ENCODE data around the gene ATP6V1F.

The ATP6V1F gene

GRCh38 chr7:128849156-128849515, 13.5 kb upstream of the ATP6V1F start:
- DNase-seq, result no peak

GRCh38 chr7:128849804-128850490, 12.7 kb upstream of the ATP6V1F start:
- DNase-seq, result no peak

GRCh38 chr7:128852537-128853254, 10.0 kb upstream of the ATP6V1F start:
- no peak for DNase-seq

- no peak for DNase-seq
Observed at GRCh38 chr7:128853799-128854198, 8.9 kb upstream of the ATP6V1F start.

GRCh38 chr7:128854396-128854795, 8.3 kb upstream of the ATP6V1F start:
- no peak for DNase-seq

GRCh38 chr7:128855559-128855958, 7.1 kb upstream of the ATP6V1F start:
- DNase-seq, result no peak

- DNase-seq, result no peak
Observed at GRCh38 chr7:128856001-128856718, 6.5 kb upstream of the ATP6V1F start.

- no peak for DNase-seq
Observed at GRCh38 chr7:128858380-128859231, 4.0 kb upstream of the ATP6V1F start.

- DNase-seq, result no peak
Observed at GRCh38 chr7:128859232-128860157, 3.2 kb upstream of the ATP6V1F start.

GRCh38 chr7:128860158-128861073, 2.2 kb upstream of the ATP6V1F start:
- DNase-seq, result no peak

GRCh38 chr7:128861957-128862570, 592 bp upstream of the ATP6V1F start:
- no peak for DNase-seq

GRCh38 chr7:128863433-128863989, 855 bp downstream of the ATP6V1F start:
- DNase-seq, result no peak

GRCh38 chr7:128865303-128865702, 2.6 kb downstream of the ATP6V1F start:
- no peak for DNase-seq

GRCh38 chr7:128865996-128866877, 3.6 kb downstream of the ATP6V1F start:
- DNase-seq, result no peak

- DNase-seq, result no peak
Observed at GRCh38 chr7:128867241-128867640, 4.6 kb downstream of the ATP6V1F start.

GRCh38 chr7:128867842-128868623, 5.4 kb downstream of the ATP6V1F start:
- DNase-seq, result peak; percentile 73 to 83

- no peak for DNase-seq
Observed at GRCh38 chr7:128868624-128869137, 6.0 kb downstream of the ATP6V1F start.

Measured in NCI-H187 (cell line).